ENCODE measurements around the gene B3GNT3.

DNA sequence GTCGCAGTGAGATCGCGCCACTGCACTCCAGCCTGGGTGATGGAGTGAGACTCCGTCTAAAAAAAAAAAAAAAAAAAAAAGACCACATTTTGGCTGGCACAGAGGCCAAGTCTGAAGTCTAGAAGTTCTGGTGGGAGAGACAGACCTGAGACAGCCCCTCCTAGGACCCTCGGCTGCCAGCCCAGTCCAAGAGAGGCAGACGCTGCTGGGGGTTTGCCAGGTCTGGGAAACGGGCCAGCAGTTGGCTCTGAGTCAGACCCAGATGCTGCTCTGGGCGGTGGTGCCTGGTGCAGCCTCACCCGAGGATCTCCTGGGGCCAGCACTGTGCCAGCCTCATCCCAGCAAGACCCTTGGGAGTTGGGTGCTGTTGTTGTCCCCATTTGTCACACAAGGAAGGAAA, 37.8 kb upstream of the B3GNT3 start:
- TF ChIP-seq, protein P1, sequence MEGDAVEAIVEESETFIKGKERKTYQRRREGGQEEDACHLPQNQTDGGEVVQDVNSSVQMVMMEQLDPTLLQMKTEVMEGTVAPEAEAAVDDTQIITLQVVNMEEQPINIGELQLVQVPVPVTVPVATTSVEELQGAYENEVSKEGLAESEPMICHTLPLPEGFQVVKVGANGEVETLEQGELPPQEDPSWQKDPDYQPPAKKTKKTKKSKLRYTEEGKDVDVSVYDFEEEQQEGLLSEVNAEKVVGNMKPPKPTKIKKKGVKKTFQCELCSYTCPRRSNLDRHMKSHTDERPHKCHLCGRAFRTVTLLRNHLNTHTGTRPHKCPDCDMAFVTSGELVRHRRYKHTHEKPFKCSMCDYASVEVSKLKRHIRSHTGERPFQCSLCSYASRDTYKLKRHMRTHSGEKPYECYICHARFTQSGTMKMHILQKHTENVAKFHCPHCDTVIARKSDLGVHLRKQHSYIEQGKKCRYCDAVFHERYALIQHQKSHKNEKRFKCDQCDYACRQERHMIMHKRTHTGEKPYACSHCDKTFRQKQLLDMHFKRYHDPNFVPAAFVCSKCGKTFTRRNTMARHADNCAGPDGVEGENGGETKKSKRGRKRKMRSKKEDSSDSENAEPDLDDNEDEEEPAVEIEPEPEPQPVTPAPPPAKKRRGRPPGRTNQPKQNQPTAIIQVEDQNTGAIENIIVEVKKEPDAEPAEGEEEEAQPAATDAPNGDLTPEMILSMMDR (IDR thresholded peaks at IDR 0.05; ENCODE audit: low read depth, low read length), result no peak
- no peak for TF ChIP-seq MYC (IDR thresholded peaks at IDR 0.05; ENCODE audit: low read depth, low read length)
- TF ChIP-seq POLR2A (IDR thresholded peaks at IDR 0.05; ENCODE audit: extremely low read depth, insufficient read length), result no peak
- TF ChIP-seq, protein P2, sequence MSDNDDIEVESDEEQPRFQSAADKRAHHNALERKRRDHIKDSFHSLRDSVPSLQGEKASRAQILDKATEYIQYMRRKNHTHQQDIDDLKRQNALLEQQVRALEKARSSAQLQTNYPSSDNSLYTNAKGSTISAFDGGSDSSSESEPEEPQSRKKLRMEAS (IDR thresholded peaks at IDR 0.05; ENCODE audit: low read depth, low read length), result no peak

Measured in NB4 (cell line).